CD4-positive, alpha-beta T cell treated with Interleukin-12 subunit alpha and Interleukin-12 subunit beta, for 1 hour (primary cell): ENCODE measurements around the gene USP24.
"Not testable (repeated sequence)": the region's sequence is repeated elsewhere in the genome, so short reads cannot be mapped to it uniquely, and the experiment has no call there.

Source experiments
- DNase-seq: peaks from one replicate; pipeline ENCODE4 v3.0.0-alpha.2; 2020

USP24 gene

DNA sequence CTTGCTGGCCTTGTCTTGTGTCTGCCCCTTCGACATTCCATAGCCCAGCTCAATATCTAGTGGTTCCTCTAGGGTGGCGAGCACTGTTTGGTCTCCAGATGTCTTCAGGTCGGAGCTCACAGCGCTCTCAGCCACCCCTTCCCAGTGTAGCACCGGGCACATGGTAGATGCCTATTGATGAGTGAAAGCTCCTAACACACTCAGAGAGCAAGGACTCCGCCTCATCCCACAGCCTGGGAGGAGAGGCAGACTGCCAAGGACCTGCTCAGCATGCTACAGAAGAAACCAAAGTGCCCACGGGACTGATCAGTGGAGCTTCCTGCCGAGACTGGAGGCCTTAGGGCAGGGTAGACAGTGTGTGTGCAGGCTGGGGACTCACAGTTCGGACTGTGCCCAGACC, 164.9 kb downstream of the USP24 start:
- DNase-seq = no peak

GRCh38 chr1:55049914-55050278, 165.3 kb downstream of the USP24 start:
- no peak for DNase-seq

- DNase-seq = no peak
Measured at GRCh38 chr1:55049271-55049913, 165.8 kb downstream of the USP24 start.

GRCh38 chr1:55048453-55049270, 166.5 kb downstream of the USP24 start:
- no peak for DNase-seq

DNA sequence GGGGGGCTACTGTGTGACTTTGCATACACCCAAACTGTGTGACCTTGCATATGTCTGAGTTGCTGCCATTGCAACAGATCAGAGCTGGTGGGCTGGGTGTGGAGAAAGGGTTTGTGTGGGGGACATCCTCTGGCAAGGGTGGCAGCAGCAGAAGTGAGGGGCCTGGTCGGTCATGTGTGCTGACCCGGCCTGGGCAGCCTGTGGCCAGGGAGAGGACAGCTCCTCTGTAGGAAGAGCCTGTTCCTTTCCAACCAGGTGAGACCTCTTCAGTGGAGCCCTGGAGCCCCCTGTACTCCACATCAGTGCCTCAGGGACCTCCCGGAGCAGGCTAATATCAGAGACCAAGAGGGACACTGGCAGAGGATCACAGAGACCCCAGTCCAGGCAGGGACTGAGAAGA, 167.6 kb downstream of the USP24 start:
- DNase-seq = no peak

DNA sequence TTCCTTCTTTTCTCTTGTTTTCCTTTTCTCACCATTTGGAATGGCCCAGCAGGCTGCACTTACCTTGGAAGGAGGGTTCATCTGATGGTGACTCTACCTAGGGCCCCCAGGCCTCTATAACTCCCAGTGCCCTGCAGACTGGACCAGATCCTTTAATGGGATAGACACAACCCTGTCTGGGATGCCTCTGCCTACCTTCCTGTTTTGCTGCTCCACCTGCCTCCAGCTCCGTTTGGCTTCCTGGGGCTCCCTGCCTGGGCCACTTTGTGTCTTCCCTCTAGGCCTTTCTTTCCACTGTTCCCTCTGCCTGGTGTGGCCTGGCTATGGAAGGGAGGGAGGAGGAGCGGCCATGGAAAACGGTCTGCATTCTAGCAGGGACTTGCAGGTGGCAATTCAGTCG, 168.3 kb downstream of the USP24 start:
- no peak for DNase-seq

- DNase-seq = no peak
Measured at GRCh38 chr1:55045430-55045829, 169.7 kb downstream of the USP24 start.

DNA sequence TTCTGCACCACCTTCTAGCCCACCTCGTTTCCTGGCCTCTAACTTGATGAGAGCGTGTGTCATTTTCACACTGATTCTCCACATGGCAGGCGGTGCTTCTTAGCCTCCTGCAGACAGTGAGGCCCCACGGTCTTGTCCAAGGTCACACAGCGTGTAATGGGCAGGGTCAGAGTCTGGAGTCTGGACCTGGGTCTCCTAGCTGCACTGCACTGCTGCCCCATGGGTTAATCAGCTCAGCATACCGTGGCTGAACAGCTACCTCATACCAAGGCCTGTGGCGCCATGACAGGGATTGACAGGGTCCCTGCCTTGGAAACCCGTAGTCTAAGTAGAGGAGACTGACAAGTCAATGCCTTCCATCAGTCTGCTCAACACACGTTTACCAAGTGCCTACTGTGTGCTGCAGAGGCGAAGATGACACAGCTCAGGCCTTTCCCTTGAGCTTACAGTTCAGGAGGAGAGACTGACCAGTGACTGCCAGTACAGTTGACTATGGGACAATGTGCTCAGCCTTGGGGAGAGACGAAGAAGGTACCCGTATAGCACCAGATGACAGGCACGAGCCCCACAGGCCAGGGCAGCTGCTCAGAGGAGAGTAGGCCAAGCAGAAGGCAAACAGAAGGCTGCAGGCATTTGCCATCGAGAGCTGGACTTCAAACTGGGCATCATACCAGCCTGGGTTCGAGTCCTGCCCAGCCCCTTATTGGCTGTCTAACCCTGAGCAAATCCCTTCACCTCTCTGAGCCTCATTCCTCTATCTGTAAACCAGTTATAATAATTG, 170.4 kb downstream of the USP24 start:
- DNase-seq = no peak

DNA sequence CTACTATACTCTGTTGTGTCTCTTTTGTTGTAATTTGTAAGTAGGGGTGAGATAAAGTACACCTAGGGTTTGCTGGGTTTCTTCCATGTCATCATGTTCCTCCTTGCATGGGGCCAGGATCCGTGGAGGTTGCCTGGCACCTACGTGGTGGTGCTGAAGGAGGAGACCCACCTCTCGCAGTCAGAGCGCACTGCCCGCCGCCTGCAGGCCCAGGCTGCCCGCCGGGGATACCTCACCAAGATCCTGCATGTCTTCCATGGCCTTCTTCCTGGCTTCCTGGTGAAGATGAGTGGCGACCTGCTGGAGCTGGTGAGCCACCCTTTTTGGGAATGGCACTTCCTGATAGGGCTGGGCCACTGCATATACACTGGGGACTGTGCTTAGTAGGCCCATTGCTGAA, 171.4 kb downstream of the USP24 start:
- no peak for DNase-seq

- no peak for DNase-seq
Measured at GRCh38 chr1:55043011-55043410, 172.2 kb downstream of the USP24 start.

DNA sequence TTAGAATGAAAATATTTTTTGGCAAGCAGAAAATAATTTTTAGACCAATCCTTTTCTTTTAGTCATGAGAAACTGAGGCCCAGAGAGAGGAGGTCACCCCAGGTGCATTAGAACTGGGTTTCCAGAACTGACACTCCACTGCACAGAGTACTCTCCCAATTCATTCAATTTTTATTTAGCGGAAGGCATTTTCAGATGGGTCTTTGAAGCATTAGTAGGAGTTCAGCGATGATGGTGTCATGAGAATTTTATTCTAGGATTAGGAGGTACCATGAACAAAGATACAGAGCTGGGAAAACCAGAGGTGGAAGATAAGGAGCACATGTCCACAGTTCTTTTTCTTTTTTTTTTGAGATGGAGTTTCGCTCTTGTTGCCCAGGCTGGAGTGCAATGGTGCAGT, 173.6 kb downstream of the USP24 start:
- no peak for DNase-seq

- DNase-seq = no peak
Measured at GRCh38 chr1:55040933-55041494, 174.2 kb downstream of the USP24 start.

GRCh38 chr1:55040083-55040932, 174.9 kb downstream of the USP24 start:
- DNase-seq = no peak

DNA sequence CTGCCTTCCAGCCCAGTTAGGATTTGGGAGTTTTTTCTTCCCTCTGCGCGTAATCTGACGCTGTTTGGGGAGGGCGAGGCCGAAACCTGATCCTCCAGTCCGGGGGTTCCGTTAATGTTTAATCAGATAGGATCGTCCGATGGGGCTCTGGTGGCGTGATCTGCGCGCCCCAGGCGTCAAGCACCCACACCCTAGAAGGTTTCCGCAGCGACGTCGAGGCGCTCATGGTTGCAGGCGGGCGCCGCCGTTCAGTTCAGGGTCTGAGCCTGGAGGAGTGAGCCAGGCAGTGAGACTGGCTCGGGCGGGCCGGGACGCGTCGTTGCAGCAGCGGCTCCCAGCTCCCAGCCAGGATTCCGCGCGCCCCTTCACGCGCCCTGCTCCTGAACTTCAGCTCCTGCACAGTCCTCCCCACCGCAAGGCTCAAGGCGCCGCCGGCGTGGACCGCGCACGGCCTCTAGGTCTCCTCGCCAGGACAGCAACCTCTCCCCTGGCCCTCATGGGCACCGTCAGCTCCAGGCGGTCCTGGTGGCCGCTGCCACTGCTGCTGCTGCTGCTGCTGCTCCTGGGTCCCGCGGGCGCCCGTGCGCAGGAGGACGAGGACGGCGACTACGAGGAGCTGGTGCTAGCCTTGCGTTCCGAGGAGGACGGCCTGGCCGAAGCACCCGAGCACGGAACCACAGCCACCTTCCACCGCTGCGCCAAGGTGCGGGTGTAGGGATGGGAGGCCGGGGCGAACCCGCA, 175.7 kb downstream of the USP24 start, which contains the start of gene PCSK9:
TSS of gene PCSK9 (plus strand) at position 207 of the 741 bp plus-strand sequence. CDS start at position 497, 290 bp downstream.
- DNase-seq = no peak

GRCh38 chr1:55038974-55039341, 176.2 kb downstream of the USP24 start:
- no peak for DNase-seq

GRCh38 chr1:55038552-55038838, 176.7 kb downstream of the USP24 start:
- DNase-seq = no peak

DNA sequence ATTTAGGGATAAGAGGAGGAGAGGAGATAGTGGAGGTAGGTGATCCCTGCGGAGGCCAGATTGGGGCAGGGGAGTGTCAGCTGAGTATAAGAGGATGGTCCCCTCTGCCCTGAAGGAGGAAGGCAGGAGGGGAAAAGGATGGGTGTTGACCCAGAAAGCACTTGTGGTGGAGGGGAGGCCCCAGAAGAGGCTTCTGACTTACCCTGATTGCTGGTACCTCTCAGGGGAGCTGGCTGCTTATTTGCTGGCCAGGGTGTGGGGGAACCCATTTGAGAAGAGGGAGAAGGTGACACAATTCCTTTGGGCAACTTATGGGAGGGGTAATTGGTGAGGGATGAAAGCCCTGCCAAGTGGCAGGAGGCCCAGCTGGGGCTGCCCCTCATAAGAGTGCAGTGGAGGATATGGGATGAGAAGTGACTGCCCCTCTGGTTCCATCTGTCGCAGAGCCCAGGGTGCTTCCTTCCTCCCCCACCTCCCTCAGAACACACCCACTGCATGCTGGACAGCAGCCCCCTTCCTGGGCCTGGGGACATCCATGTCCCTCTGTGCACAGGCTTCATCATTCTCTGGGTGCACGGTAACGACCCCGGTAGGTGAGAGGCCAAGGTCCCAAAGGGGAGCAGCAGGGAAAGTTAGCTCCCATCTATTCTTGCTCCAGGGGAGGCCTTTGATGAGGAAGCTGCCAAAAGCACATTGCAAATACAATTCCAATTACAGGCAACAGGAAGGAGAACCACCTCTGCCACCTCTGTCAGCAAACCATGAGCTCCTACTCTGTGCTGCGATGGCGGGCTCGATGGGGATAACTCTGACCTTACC, 177.2 kb downstream of the USP24 start:
- no peak for DNase-seq

DNA sequence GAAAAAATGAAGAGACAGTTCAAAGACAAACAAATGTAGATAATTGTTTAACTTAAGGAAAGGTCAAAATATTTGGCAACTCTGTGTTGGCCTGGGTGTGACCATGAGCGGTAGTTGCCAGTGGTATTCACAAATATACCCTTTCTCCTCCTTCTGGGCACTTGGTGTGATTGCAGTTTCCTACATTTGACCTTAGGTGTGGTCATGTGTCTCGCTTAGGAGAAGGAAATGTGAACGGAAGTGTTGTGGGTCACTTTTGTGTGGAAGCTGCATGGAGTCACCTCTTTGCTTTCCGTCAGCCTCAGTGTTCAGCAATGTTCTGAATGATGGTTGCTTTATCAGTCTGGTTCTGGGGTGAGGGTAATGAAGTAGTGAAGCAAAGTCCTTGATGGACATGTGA, 179.3 kb downstream of the USP24 start:
- no peak for DNase-seq

DNA sequence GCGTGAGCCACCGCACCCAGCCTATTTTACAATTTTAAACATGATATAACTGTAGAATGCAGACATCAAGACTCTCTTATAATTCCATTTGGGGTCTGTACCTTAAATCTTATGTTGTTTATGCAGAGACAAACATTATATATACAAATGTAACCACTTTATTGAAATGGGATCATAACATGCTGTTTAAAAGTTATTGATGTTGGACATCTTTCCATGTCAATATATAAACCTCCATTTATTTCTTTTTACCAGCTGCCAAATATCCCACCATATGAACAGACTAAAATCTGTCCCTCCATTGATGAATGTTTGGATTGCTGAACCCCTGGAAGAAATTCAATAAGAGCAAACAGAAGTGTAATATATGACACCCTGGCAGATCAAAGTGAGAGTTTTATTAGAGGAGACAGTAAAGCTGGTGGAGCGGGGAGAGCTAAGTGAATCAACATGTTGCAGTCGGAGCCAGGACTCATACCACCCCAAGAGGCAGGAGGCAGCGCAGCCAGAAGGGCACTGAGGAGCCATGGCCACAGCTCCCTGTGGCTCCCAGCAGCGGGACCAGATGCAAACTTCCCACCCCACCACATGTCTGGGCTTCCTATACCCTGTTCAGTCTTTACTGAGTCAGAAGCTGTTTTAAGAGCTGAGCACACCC, 180.6 kb downstream of the USP24 start:
- DNase-seq = no peak

DNA sequence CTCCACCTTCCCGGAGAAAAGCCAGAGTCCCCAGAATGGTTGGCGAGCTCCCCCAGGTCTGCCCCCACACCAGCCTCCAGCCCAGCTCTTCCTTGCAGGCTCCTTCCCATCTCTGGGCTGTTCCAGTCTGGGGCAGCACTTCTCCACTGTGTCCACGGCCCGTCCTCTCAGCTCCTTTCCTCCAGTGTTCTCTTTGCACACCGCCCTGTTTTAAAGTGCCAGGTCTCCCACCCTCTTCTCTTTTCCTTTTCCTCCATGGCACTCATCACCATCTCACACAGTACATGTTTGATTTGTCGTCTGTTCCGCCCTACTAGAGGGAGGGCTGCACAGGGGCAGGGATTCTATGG, 181.9 kb downstream of the USP24 start:
- DNase-seq = no peak

DNA sequence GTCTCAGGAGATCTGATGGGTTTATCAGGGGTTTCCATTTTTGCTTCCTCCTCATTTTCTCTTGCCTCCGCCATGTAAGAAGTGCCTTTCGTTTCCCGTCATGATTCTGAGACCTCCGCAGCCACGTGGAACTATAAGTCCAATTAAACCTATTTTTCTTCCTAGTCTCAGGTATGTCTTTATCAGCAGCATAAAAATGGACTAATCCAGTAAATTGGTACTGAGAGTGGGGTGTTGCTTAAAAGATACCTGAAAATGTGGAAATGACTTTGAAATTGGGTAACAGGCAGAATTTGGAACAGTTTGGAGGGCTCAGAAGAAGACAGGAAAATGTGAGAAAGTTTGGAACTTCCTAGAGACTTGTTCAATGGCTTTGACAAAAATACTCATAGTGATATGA, 184.1 kb downstream of the USP24 start:
- not testable (repeated sequence) for DNase-seq
